K562 (cell line): ENCODE measurements around the gene BOLL. TPM values are rescaled to one million over a fixed set of nuclear protein-coding genes. Genes with fewer than 3 reads are reported as not detected.

Experiments used
- CBFB ChIP-seq: sonication (generic); formaldehyde crosslinking; IDR thresholded peaks from 2 replicates; pipeline ENCODE4 v1.4.0; 2020; ENCODE audit warnings: mild to moderate bottlenecking, missing genetic modification reagents
- CHD4 ChIP-seq: fragments of 200-600 bp; sonication (generic); IDR thresholded peaks from 3 replicates; pipeline ENCODE4 v1.6.1; 2012; ENCODE audit warnings: low read depth, mild to moderate bottlenecking, mixed read lengths, low read length, inconsistent platforms; ENCODE audit not compliant: insufficient read depth, insufficient replicate concordance, poor library complexity, severe bottlenecking
- CREB1 ChIP-seq, 2 experiments: sonication (generic) in 1 of 2; formaldehyde crosslinking in 1 of 2; IDR thresholded peaks; 2 replicates each; pipeline versions ENCODE4 v1.6.1 to v1.8.0; 2012 to 2022; ENCODE audit warnings: inconsistent platforms in 1 of 2, mild to moderate bottlenecking in 1 of 2, missing genetic modification reagents in 1 of 2, moderate library complexity in 1 of 2
- CREBBP ChIP-seq: IDR thresholded peaks from one replicate; pipeline ENCODE4 v1.6.1; 2012; ENCODE audit warnings: low read depth, mild to moderate bottlenecking, control low read depth, inconsistent platforms, low read length
- CXXC5 ChIP-seq: fragments of 250-450 bp; sonication (Bioruptor Pico); IDR thresholded peaks from 2 replicates; pipeline ENCODE4 v1.8.0; 2022; ENCODE audit warnings: inconsistent platforms, mild to moderate bottlenecking, moderate library complexity
- DIDO1 ChIP-seq: fragments of 450-650 bp; IDR thresholded peaks from 2 replicates; pipeline ENCODE4 v1.6.1; 2016; ENCODE audit warnings: low read depth, missing biosample characterization, missing genetic modification characterization
- ETS2 ChIP-seq: IDR thresholded peaks from 2 replicates; pipeline ENCODE4 v1.6.1; 2016; ENCODE audit warnings: borderline replicate concordance, missing genetic modification characterization, mild to moderate bottlenecking, moderate library complexity, missing compliant biosample characterization; ENCODE audit not compliant: poor library complexity, severe bottlenecking
- MBD2 ChIP-seq: sonication (generic); IDR thresholded peaks from 2 replicates; pipeline ENCODE4 v1.6.1; 2016; ENCODE audit warnings: low read depth, borderline replicate concordance
- PHB ChIP-seq: fragments of 250-450 bp; sonication (Bioruptor Pico); IDR thresholded peaks from 2 replicates; pipeline ENCODE4 v1.5.0; 2021
- SETDB1 ChIP-seq: IDR thresholded peaks from one replicate; pipeline ENCODE4 v1.6.1; 2012; ENCODE audit warnings: low read length, control low read depth, inconsistent platforms
- TEAD1 ChIP-seq, 2 experiments: fragments of 450-650 bp in 1 of 2; sonication (generic) in 1 of 2; formaldehyde crosslinking; IDR thresholded peaks; 2 replicates each; pipeline versions ENCODE4 v1.4.0 to v1.8.0; 2020 to 2022; ENCODE audit warnings: mild to moderate bottlenecking in 2 of 2, missing genetic modification reagents in 1 of 2
- ZBTB1 ChIP-seq: sonication (generic); formaldehyde crosslinking; IDR thresholded peaks from 2 replicates; pipeline ENCODE4 v1.8.1; 2023; ENCODE audit warnings: missing genetic modification reagents, low read depth, mild to moderate bottlenecking, borderline replicate concordance
- ZNF589 ChIP-seq: fragments of 200-800 bp; sonication (Bioruptor generic); IDR thresholded peaks from 2 replicates; pipeline ENCODE4 v1.6.1; 2016; ENCODE audit warnings: low read depth, missing genetic modification characterization, missing compliant biosample characterization
- polyA plus RNA-seq, 8 experiments: library from polyadenylated mRNA; depleted of rRNA in 4 of 8; stranded (reverse) in 5 of 8; unstranded in 3 of 8; fragments of >200 nt; fragmentation: Nextera tagmentation in 2 of 8; fragmentation: Illumina TruSeq in 1 of 8; extraction: Ambion mirVana in 2 of 8; extraction: Trizol in 1 of 8; gene quantifications; 2 replicates each; pipeline versions ENCODE4 v1.2.1 to v1.2.3, GENCODE V29; 2011 to 2014; ENCODE audit warnings: inconsistent platforms in 1 of 8, missing spikeins in 1 of 8
- total RNA-seq, 7 experiments: library from RNA; depleted of rRNA in 6 of 7; stranded (reverse); fragments of >200 nt in 6 of 7; fragmentation: Illumina TruSeq in 2 of 7; extraction: Trizol in 2 of 7; gene quantifications; 2 replicates each; pipeline versions ENCODE4 v1.2.1 to v1.2.3, GENCODE V29; 2011 to 2021; ENCODE audit warnings: low replicate concordance in 1 of 7
- TF ChIP-seq, protein P1 (sequence below): IDR thresholded peaks from 2 replicates; pipeline ENCODE4 v1.6.1; 2011; ENCODE audit warnings: borderline replicate concordance, low read depth, mild to moderate bottlenecking, moderate library complexity, low read length; ENCODE audit not compliant: insufficient read depth, poor library complexity, severe bottlenecking
- TF ChIP-seq, protein P2 (sequence below): sonication (generic); formaldehyde crosslinking; IDR thresholded peaks from 2 replicates; pipeline ENCODE4 v1.8.1; 2023; ENCODE audit warnings: missing genetic modification reagents, mild to moderate bottlenecking, borderline replicate concordance
- TF ChIP-seq, protein P3 (sequence below): fragments of 450-650 bp; IDR thresholded peaks from 2 replicates; pipeline ENCODE4 v1.6.1; 2016
- TF ChIP-seq, protein P4 (sequence below): conservative IDR thresholded peaks from 2 replicates; pipeline ENCODE4 v1.6.1; 2011; ENCODE audit warnings: low read depth, mild to moderate bottlenecking, low read length; ENCODE audit not compliant: control insufficient read depth

BOLL gene
- total and polyA plus RNA-seq, 9 of the 15 experiments (the other 6 are each of a cell fraction or from before 2014, with no cell fraction given) = 0.11 to 0.55 (median 0.19) TPM; not detected in 1

DNA sequence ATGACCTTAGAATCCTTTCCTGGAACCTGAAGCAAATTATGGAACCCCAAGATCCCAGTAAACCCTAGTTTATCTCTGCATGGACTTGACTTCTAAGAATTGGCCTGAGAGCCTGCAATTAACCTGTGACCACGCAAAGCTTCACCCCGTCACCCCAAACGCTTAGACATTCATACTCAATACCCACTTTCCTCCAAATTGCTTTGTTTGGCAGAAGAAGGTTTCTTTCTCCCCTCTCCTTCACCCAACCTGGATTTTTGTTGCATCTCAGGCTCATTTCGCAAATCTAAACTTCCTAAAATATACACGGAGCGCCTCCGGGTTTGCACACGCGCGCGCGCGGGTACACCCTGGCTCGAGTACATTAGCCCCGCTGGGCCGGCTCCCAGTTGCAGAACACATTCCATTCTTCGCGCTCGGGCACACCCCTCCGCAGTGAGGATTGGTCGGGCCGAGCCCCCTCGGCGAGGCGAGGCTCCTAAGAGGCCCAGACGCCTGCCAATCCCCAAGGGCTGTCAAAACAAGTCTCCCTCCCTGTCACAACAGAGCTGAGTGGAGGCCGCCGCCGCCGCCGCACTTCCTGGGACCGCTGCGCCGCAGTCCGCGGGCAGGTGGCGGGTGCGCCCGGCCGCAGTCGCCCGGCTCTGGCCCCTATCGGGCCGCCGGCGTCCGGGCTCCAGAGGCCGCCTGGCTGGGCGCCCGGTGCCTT is 19.1 kb upstream of the BOLL start, which contains the start of gene PLCL1 (continued):
- TF ChIP-seq TEAD1 (CRISPR knock-in tag; IDR thresholded peaks at IDR 0.05) (peak in 1 of 2 experiments; percentile 77; a peak in 1 of 4 replicates), CHD4 (no peak), ZBTB1 (CRISPR knock-in tag) (peak; percentile 93), ZNF589 (CRISPR knock-in tag) (no peak), PHB (CRISPR knock-in tag) (no peak), CREB1 (IDR thresholded peaks at IDR 0.05) (no peak), CREB1 (CRISPR knock-in tag; IDR thresholded peaks at IDR 0.05) (no peak), SETDB1 (no peak), ETS2 (tag) (no peak), CREBBP (no peak), MBD2 (peak; percentile 92), CBFB (CRISPR knock-in tag) (no peak), CXXC5 (peak; percentile 69), DIDO1 (tag) (no peak)
- TF ChIP-seq, protein P1, sequence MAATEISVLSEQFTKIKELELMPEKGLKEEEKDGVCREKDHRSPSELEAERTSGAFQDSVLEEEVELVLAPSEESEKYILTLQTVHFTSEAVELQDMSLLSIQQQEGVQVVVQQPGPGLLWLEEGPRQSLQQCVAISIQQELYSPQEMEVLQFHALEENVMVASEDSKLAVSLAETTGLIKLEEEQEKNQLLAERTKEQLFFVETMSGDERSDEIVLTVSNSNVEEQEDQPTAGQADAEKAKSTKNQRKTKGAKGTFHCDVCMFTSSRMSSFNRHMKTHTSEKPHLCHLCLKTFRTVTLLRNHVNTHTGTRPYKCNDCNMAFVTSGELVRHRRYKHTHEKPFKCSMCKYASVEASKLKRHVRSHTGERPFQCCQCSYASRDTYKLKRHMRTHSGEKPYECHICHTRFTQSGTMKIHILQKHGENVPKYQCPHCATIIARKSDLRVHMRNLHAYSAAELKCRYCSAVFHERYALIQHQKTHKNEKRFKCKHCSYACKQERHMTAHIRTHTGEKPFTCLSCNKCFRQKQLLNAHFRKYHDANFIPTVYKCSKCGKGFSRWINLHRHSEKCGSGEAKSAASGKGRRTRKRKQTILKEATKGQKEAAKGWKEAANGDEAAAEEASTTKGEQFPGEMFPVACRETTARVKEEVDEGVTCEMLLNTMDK = no peak
- TF ChIP-seq, protein P2, sequence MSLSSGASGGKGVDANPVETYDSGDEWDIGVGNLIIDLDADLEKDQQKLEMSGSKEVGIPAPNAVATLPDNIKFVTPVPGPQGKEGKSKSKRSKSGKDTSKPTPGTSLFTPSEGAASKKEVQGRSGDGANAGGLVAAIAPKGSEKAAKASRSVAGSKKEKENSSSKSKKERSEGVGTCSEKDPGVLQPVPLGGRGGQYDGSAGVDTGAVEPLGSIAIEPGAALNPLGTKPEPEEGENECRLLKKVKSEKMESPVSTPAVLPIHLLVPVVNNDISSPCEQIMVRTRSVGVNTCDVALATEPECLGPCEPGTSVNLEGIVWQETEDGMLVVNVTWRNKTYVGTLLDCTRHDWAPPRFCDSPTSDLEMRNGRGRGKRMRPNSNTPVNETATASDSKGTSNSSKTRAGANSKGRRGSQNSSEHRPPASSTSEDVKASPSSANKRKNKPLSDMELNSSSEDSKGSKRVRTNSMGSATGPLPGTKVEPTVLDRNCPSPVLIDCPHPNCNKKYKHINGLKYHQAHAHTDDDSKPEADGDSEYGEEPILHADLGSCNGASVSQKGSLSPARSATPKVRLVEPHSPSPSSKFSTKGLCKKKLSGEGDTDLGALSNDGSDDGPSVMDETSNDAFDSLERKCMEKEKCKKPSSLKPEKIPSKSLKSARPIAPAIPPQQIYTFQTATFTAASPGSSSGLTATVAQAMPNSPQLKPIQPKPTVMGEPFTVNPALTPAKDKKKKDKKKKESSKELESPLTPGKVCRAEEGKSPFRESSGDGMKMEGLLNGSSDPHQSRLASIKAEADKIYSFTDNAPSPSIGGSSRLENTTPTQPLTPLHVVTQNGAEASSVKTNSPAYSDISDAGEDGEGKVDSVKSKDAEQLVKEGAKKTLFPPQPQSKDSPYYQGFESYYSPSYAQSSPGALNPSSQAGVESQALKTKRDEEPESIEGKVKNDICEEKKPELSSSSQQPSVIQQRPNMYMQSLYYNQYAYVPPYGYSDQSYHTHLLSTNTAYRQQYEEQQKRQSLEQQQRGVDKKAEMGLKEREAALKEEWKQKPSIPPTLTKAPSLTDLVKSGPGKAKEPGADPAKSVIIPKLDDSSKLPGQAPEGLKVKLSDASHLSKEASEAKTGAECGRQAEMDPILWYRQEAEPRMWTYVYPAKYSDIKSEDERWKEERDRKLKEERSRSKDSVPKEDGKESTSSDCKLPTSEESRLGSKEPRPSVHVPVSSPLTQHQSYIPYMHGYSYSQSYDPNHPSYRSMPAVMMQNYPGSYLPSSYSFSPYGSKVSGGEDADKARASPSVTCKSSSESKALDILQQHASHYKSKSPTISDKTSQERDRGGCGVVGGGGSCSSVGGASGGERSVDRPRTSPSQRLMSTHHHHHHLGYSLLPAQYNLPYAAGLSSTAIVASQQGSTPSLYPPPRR (CRISPR knock-in tag) = no peak
- TF ChIP-seq, protein P3, sequence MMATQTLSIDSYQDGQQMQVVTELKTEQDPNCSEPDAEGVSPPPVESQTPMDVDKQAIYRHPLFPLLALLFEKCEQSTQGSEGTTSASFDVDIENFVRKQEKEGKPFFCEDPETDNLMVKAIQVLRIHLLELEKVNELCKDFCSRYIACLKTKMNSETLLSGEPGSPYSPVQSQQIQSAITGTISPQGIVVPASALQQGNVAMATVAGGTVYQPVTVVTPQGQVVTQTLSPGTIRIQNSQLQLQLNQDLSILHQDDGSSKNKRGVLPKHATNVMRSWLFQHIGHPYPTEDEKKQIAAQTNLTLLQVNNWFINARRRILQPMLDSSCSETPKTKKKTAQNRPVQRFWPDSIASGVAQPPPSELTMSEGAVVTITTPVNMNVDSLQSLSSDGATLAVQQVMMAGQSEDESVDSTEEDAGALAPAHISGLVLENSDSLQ = peak; percentile 99
- TF ChIP-seq, protein P4, sequence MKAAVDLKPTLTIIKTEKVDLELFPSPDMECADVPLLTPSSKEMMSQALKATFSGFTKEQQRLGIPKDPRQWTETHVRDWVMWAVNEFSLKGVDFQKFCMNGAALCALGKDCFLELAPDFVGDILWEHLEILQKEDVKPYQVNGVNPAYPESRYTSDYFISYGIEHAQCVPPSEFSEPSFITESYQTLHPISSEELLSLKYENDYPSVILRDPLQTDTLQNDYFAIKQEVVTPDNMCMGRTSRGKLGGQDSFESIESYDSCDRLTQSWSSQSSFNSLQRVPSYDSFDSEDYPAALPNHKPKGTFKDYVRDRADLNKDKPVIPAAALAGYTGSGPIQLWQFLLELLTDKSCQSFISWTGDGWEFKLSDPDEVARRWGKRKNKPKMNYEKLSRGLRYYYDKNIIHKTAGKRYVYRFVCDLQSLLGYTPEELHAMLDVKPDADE = peak; percentile 50; the same call in 1 of the 2 replicates
